Measurements from ENCODE around the gene DOCK2.

Gene DOCK2

GRCh38 chr5:169906745-169907649, 269.9 kb downstream of the DOCK2 start:
- H3K27ac ChIP-seq: no peak overlapping the region
- no peaks in the 10 kb centered on the region for H3K9me3 ChIP-seq (ENCODE audit: severe bottlenecking)
- H3K27me3 ChIP-seq (ENCODE audit: insufficient read depth, low read depth, severe bottlenecking): peaks cover 72% of the 10 kb centered on the region
- TF ChIP-seq CTCF (IDR thresholded peaks at IDR 0.05; ENCODE audit: low read depth, low read length): no peak
- H3K4me3 ChIP-seq (ENCODE audit: low read depth, low read length): no peak overlapping the region
- no peak for DNase-seq
- no peaks in the 10 kb centered on the region for H3K36me3 ChIP-seq

GRCh38 chr5:169908864-169909263, 271.8 kb downstream of the DOCK2 start:
- no peak overlapping the region for H3K27ac ChIP-seq
- TF ChIP-seq CTCF (IDR thresholded peaks at IDR 0.05; ENCODE audit: low read depth, low read length): no peak
- H3K4me3 ChIP-seq (ENCODE audit: low read depth, low read length): no peak overlapping the region
- DNase-seq: no peak
- H3K9me3 ChIP-seq (ENCODE audit: severe bottlenecking): no peaks in the 10 kb centered on the region
- H3K27me3 ChIP-seq (ENCODE audit: insufficient read depth, low read depth, severe bottlenecking): peaks cover 72% of the 10 kb centered on the region
- no peaks in the 10 kb centered on the region for H3K36me3 ChIP-seq

GRCh38 chr5:169909945-169910344, 272.9 kb downstream of the DOCK2 start:
- Histone ChIP-seq H3K4me3 (ENCODE audit: low read depth, low read length) (no peak overlapping the region), H3K9me3 (ENCODE audit: severe bottlenecking) (no peaks in the 10 kb centered on the region), H3K36me3 (no peaks in the 10 kb centered on the region), H3K27ac (no peak overlapping the region), H3K27me3 (ENCODE audit: insufficient read depth, low read depth, severe bottlenecking) (peaks cover 62% of the 10 kb centered on the region)
- DNase-seq: no peak
- no peak for TF ChIP-seq CTCF (IDR thresholded peaks at IDR 0.05; ENCODE audit: low read depth, low read length)

DNA sequence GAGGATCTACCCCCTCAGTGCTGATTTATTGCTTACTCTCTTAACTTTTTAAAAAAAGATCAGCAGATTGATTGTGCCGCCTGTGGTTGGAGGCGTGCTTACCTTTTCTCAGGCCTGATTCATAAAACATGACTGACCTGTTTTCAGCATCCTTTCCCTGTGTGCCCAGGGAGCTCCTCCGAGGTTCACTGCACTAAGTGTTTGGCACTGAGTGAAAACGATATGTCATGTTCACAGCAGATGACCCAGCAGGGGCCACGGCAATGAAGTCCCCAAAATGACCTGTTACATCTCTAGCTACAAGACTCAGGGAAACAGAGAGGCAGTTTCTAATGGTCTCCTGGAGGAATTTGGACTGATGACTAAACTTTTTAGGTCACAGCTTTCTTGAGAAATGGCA, 273.3 kb downstream of the DOCK2 start:
- Histone ChIP-seq H3K9me3 (ENCODE audit: severe bottlenecking) (no peaks in the 10 kb centered on the region), H3K36me3 (no peaks in the 10 kb centered on the region)

GRCh38 chr5:169911448-169912212, 274.6 kb downstream of the DOCK2 start:
- peaks cover 59% of the 10 kb centered on the region for H3K27me3 ChIP-seq (ENCODE audit: insufficient read depth, low read depth, severe bottlenecking)
- no peak overlapping the region for H3K4me3 ChIP-seq (ENCODE audit: low read depth, low read length)
- H3K36me3 ChIP-seq: no peaks in the 10 kb centered on the region
- H3K27ac ChIP-seq: no peak overlapping the region
- no peak for TF ChIP-seq CTCF (IDR thresholded peaks at IDR 0.05; ENCODE audit: low read depth, low read length)
- H3K9me3 ChIP-seq (ENCODE audit: severe bottlenecking): no peaks in the 10 kb centered on the region
- DNase-seq: no peak

More for the DNA sequence above, 273.3 kb downstream of the DOCK2 start:
- no peak for DNase-seq
- Histone ChIP-seq H3K27ac (no peak overlapping the region), H3K4me3 (ENCODE audit: low read depth, low read length) (no peak overlapping the region), H3K27me3 (ENCODE audit: insufficient read depth, low read depth, severe bottlenecking) (peaks cover 61% of the 10 kb centered on the region)
- no peak for TF ChIP-seq CTCF (IDR thresholded peaks at IDR 0.05; ENCODE audit: low read depth, low read length)
